CD4-positive, alpha-beta T cell (primary cell): Measurements from ENCODE around the gene TRMT112. TPM values are rescaled to one million over a fixed set of nuclear protein-coding genes. Genes with fewer than 3 reads are reported as not detected.

Source experiments
- ATAC-seq: fragments of 200-7000 bp; cut with Tn5 transposase; one replicate; pipeline ENCODE4 v1.10.0; 2022; ENCODE audit warnings: mild to moderate bottlenecking; ENCODE audit not compliant: poor library complexity
- CTCF ChIA-PET: fragments of 350-600 bp; sonication (Branson Sonifier 250); formaldehyde crosslinking; loops from one replicate; lab custom pipeline; 2021; ENCODE audit warnings: antibody characterized with exemption, inconsistent platforms; lab: Charles Lee
- POLR2A ChIA-PET: fragments of 350-600 bp; sonication (Branson Sonifier 250); formaldehyde crosslinking; loops from one replicate; lab custom pipeline; 2021; ENCODE audit warnings: antibody characterized with exemption, inconsistent platforms; lab: Charles Lee
- DNase-seq, 14 experiments: peaks; one replicate each; pipeline ENCODE4 v3.0.0-alpha.2; 2013 to 2020; ENCODE audit warnings: mixed read lengths in 2 of 14
- H3K27ac ChIP-seq, 2 donors: one replicate each; pipeline versions ENCODE4 v1.5.1 to v1.7.0; 2013; ENCODE audit warnings: low read length in 2 of 2, low read depth in 1 of 2, mild to moderate bottlenecking in 1 of 2
- H3K27me3 ChIP-seq, 2 experiments: 1 replicate in 1 of 2; 2 replicates in 1 of 2; pipeline versions ENCODE4 v1.6.1 to v1.7.0; 2013; ENCODE audit warnings: low read length in 2 of 2, control low read depth in 1 of 2, mild to moderate bottlenecking in 1 of 2, moderate library complexity in 1 of 2; ENCODE audit not compliant: insufficient read depth in 2 of 2, control insufficient read depth in 1 of 2
- H3K36me3 ChIP-seq: one replicate; pipeline ENCODE4 v1.6.1; 2013; ENCODE audit warnings: low read length, control low read depth; ENCODE audit not compliant: insufficient read depth
- H3K4me1 ChIP-seq: one replicate; pipeline ENCODE4 v1.6.1; 2013; ENCODE audit warnings: low read length, control low read depth; ENCODE audit not compliant: insufficient read depth
- H3K4me3 ChIP-seq: one replicate; pipeline ENCODE4 v1.5.1; 2013; ENCODE audit warnings: mild to moderate bottlenecking, low read length, moderate library complexity
- H3K9me3 ChIP-seq, 2 experiments: 1 replicate in 1 of 2; 2 replicates in 1 of 2; pipeline versions ENCODE4 v1.6.1 to v1.7.0; 2013; ENCODE audit warnings: low read length in 2 of 2, mild to moderate bottlenecking in 2 of 2, control low read depth in 1 of 2, moderate library complexity in 1 of 2; ENCODE audit not compliant: control insufficient read depth in 1 of 2, insufficient read depth in 1 of 2
- H3K27ac Mint-ChIP-seq: one replicate; pipeline ENCODE4 v1.8.0; 2020; ENCODE audit warnings: mixed read lengths
- H3K27me3 Mint-ChIP-seq: one replicate; pipeline ENCODE4 v1.8.0; 2021; ENCODE audit warnings: mixed read lengths
- H3K36me3 Mint-ChIP-seq: one replicate; pipeline ENCODE4 v1.8.0; 2021; ENCODE audit warnings: low read depth, mixed read lengths
- H3K4me1 Mint-ChIP-seq: one replicate; pipeline ENCODE4 v1.8.0; 2021; ENCODE audit warnings: low read depth, mixed read lengths
- H3K4me3 Mint-ChIP-seq: one replicate; pipeline ENCODE4 v1.8.0; 2020; ENCODE audit warnings: mild to moderate bottlenecking, mixed read lengths
- H3K9me3 Mint-ChIP-seq: one replicate; pipeline ENCODE4 v1.8.0; 2020; ENCODE audit warnings: mixed read lengths
- intact Hi-C, 2 experiments: fragments of 100-400 bp; cut with DNase I in 1 of 2; cut with micrococcal nuclease in 1 of 2; formaldehyde crosslinking; loops; one replicate each; pipeline versions ENCODE4 v1.15.1 to v1.9.0; 2023 to 2025; cut with DNase I, micrococcal nuclease
- total RNA-seq, 174 experiments: library from RNA in 2 of 174; stranded (reverse) in 2 of 174; gene quantifications; one replicate each; pipeline ENCODE4 v1.2.3 and lab custom pipeline; 2021 to 2026
- TF ChIP-seq, protein P1 (sequence below): fragments of 200-600 bp; IDR thresholded peaks from one replicate; pipeline ENCODE4 v1.8.0; 2022; ENCODE audit warnings: antibody characterized with exemption, mild to moderate bottlenecking

The TRMT112 gene
- total RNA-seq, 2 experiments from 2014 or later, result 70.5 to 71.4 TPM

DNA sequence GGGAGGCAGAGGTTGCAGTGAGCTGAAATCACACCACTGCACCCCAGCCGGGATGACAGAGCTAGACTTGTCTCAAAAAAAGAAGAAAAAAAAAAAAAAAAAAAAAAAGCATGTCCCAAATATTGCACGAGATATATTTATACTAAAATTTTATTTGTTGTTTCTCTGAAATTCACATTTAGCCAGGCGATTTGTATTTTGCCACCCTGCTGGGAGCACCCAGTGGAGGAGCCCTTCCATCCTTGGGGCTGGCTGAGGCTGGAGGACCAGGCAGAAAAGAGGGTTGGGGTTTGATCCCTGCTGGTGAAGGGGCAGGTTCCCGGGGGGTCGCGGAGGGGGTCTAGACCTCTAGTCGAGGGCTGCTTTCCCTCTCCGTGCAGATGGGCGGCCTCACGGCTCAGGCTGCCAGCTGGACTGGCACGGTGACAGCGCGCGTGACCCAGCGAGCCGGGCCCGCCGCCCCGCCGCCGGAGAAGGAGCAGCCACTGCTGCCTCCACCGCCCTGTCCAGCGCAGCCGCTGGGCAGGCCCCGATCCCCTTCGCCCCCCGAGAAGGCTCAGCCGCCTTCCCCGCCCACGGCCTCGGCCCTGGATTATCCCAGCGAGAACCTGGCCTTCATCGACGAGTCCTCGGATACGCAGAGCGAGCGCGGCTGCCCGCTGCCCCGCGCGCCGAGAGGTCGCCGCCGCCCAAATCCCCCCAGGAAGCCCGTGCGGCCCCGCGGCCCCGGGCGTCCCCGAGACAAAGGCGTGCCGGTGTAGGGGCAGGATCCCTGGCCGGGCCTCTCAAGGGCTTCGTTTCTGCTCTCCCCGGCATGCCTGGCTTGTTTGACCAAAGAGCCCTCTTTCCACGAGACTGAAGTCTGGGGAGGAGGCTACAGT lies 18.2 kb downstream of the TRMT112 start:
- TF ChIP-seq, protein P1, sequence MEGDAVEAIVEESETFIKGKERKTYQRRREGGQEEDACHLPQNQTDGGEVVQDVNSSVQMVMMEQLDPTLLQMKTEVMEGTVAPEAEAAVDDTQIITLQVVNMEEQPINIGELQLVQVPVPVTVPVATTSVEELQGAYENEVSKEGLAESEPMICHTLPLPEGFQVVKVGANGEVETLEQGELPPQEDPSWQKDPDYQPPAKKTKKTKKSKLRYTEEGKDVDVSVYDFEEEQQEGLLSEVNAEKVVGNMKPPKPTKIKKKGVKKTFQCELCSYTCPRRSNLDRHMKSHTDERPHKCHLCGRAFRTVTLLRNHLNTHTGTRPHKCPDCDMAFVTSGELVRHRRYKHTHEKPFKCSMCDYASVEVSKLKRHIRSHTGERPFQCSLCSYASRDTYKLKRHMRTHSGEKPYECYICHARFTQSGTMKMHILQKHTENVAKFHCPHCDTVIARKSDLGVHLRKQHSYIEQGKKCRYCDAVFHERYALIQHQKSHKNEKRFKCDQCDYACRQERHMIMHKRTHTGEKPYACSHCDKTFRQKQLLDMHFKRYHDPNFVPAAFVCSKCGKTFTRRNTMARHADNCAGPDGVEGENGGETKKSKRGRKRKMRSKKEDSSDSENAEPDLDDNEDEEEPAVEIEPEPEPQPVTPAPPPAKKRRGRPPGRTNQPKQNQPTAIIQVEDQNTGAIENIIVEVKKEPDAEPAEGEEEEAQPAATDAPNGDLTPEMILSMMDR, result no peak
- Mint-ChIP-seq H3K36me3 (no peaks in the 10 kb centered on the region), H3K9me3 (no peaks in the 10 kb centered on the region), H3K4me1 (peaks cover 27% of the 10 kb centered on the region), H3K27ac (no peak overlapping the region), H3K27me3 (peaks cover 77% of the 10 kb centered on the region), H3K4me3 (peak overlapping the region; percentile 55)
- CTCF ChIA-PET, result interaction anchor here (0.7 to 1.0 kb wide), 2 partner anchors 10 to 48 kb away, joined by 3 to 4 read pairs; no protein-coding TSS in a partner anchor
- H3K9me3 ChIP-seq, result peaks cover 0 to 20% of the 10 kb centered on the region in 2 experiments
- H3K4me3 ChIP-seq, result no peak overlapping the region
- ATAC-seq (no peak), DNase-seq (peak in 2 of 14 experiments; percentile 41 to 42)
- POLR2A ChIA-PET, result interaction anchor here (0.8 to 1.6 kb wide), 2 partner anchors 19 to 92 kb away, joined by 3 read pairs; partner anchors contain the start of gene PRDX5
- no peak overlapping the region for H3K27ac ChIP-seq
- H3K27me3 ChIP-seq, result peaks cover 73 to 75% of the 10 kb centered on the region in 2 experiments
- H3K4me1 ChIP-seq, result peaks cover 46% of the 10 kb centered on the region
- intact Hi-C loops, result no loop called here
- no peaks in the 10 kb centered on the region for H3K36me3 ChIP-seq

DNA sequence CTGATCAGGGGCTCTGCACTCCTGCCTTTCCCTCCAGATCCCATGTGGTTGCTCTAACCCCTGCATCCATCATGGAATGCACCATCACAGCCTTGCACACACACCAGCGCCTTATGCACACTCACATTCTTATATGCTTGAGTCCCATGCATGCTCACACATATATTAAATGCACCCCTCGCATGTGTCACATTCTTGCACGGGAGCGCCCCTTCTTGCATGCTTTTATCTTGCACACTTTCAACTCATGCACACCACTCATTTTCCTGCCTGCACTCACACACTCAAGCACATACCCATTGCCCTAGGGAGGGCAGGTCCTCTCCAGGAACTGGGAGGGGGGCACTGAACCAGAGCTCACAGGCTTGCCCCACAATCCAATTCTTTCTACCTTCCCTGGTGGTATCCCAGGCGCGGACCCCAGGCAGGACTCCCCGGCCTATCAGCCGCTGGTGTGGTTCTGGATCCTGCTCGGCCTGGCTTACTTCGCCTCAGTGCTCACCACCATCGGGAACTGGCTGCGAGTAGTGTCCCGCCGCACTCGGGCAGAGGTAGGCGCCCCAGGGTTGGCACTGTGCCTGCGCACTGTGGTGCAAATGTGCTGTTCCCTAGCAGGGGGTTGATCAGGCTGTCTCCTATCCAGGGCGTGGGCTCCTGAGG lies 19.5 kb downstream of the TRMT112 start:
- H3K36me3 Mint-ChIP-seq, result no peaks in the 10 kb centered on the region
- intact Hi-C loops, result no loop called here
- ATAC-seq (no peak), DNase-seq (no peak)
- CTCF ChIA-PET, result interaction anchor here (1.3 kb wide), 1 partner anchor 93 kb away, joined by 5 read pairs; no protein-coding TSS in a partner anchor
- H3K27ac ChIP-seq, result no peak overlapping the region
- H3K27me3 ChIP-seq, result peaks cover 81 to 89% of the 10 kb centered on the region in 2 experiments
- H3K9me3 ChIP-seq, result peaks cover 0 to 22% of the 10 kb centered on the region in 2 experiments
- no peaks in the 10 kb centered on the region for H3K36me3 ChIP-seq
- peaks cover 40% of the 10 kb centered on the region for H3K4me1 ChIP-seq
- H3K4me1 Mint-ChIP-seq, result peaks cover 23% of the 10 kb centered on the region
- H3K9me3 Mint-ChIP-seq, result no peaks in the 10 kb centered on the region
- peak overlapping the region; percentile 0 for H3K4me3 Mint-ChIP-seq
- POLR2A ChIA-PET, result interaction anchor here (1.6 kb wide), 1 partner anchor 90 kb away, joined by 3 read pairs; no protein-coding TSS in a partner anchor
- H3K27me3 Mint-ChIP-seq, result peaks cover 87% of the 10 kb centered on the region
- TF ChIP-seq, protein P1, result no peak
- H3K4me3 ChIP-seq, result no peak overlapping the region
- H3K27ac Mint-ChIP-seq, result no peak overlapping the region
